ENCODE measurements around the gene APEH.

The APEH gene

DNA sequence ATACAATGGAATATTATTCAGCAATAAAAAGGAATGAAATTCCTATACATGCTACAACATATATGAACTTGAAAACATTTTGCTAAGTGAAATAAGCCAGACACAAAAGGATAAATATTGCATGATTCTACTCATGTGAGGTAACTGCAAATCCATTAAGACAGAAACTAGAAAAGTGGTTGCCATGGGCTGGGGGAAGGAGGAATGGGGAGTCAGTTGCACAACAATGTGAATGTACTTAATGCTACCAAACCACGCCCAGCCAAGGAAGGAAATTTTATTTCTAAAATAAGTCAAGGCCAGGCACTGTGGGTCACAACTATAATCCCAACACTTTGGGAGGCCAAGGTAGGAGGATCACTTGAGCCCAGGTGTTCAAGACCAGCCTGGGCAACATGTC lies 59.4 kb downstream of the APEH start:
- Histone ChIP-seq H3K27me3 (no peaks in the 10 kb centered on the region), H3K36me3 (peaks cover 84% of the 10 kb centered on the region), H3K4me3 (ENCODE audit: low read depth in 1 of 2, low read length in 1 of 2) (no peak overlapping the region), H3K9me3 (no peaks in the 10 kb centered on the region), H3K4me1 (ENCODE audit: control insufficient read depth in 1 of 2, insufficient read depth in 1 of 2, low read depth in 1 of 2, low read length in 1 of 2) (no peaks in the 10 kb centered on the region), H3K27ac (no peak overlapping the region)
- TF ChIP-seq, protein P1, sequence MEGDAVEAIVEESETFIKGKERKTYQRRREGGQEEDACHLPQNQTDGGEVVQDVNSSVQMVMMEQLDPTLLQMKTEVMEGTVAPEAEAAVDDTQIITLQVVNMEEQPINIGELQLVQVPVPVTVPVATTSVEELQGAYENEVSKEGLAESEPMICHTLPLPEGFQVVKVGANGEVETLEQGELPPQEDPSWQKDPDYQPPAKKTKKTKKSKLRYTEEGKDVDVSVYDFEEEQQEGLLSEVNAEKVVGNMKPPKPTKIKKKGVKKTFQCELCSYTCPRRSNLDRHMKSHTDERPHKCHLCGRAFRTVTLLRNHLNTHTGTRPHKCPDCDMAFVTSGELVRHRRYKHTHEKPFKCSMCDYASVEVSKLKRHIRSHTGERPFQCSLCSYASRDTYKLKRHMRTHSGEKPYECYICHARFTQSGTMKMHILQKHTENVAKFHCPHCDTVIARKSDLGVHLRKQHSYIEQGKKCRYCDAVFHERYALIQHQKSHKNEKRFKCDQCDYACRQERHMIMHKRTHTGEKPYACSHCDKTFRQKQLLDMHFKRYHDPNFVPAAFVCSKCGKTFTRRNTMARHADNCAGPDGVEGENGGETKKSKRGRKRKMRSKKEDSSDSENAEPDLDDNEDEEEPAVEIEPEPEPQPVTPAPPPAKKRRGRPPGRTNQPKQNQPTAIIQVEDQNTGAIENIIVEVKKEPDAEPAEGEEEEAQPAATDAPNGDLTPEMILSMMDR (IDR thresholded peaks at IDR 0.05): no peak
